Mucosa of stomach (tissue), 1 donor: Measurements from ENCODE around the gene TBC1D17.

Source experiments
- H3K27me3 ChIP-seq: one replicate; pipeline ENCODE4 v1.7.0; 2013; ENCODE audit warnings: mild to moderate bottlenecking, low read length; ENCODE audit not compliant: control insufficient read depth, insufficient read depth
- H3K36me3 ChIP-seq: one replicate; pipeline ENCODE4 v1.7.0; 2013; ENCODE audit warnings: low read length; ENCODE audit not compliant: control insufficient read depth, insufficient read depth
- H3K4me1 ChIP-seq: one replicate; pipeline ENCODE4 v1.7.0; 2013; ENCODE audit warnings: mild to moderate bottlenecking, low read length; ENCODE audit not compliant: control insufficient read depth, insufficient read depth
- H3K4me3 ChIP-seq: one replicate; pipeline ENCODE4 v1.7.0; 2013; ENCODE audit warnings: low read length
- H3K9ac ChIP-seq: one replicate; pipeline ENCODE4 v1.7.0; 2013; ENCODE audit warnings: mild to moderate bottlenecking, low read length, moderate library complexity
- H3K9me3 ChIP-seq: one replicate; pipeline ENCODE4 v1.7.0; 2013; ENCODE audit warnings: mild to moderate bottlenecking, low read length, moderate library complexity; ENCODE audit not compliant: control insufficient read depth
- donor health status: Pancreatic carcinoma.

TBC1D17 gene

GRCh38 chr19:49877020-49877878 lies at the start of gene TBC1D17, which contains the start of gene AKT1S1:
Gene TBC1D17 (plus strand): TSS chr19:49877702. CDS start chr19:49877724, 22 bp downstream.
Gene AKT1S1 (minus strand): TSS chr19:49877355. CDS start chr19:49873295, 4,060 bp downstream.
- no peaks in the 10 kb centered on the region for H3K9me3 ChIP-seq
- H3K9ac ChIP-seq, result peak within 1 kb of the TSS; percentile 91
- H3K4me3 ChIP-seq, result peak within 1 kb of the TSS; percentile 81
- H3K27me3 ChIP-seq, result no peaks in the 10 kb centered on the region
- H3K36me3 ChIP-seq, result peaks cover 20% of the 10 kb centered on the region
- peaks cover 16% of the 10 kb centered on the region for H3K4me1 ChIP-seq

GRCh38 chr19:49829200-49829599 lies 48.3 kb upstream of the TBC1D17 start:
- no peaks in the 10 kb centered on the region for H3K9me3 ChIP-seq
- peaks cover 6% of the 10 kb centered on the region for H3K36me3 ChIP-seq

GRCh38 chr19:49829721-49830120 lies 47.8 kb upstream of the TBC1D17 start:
- no peak overlapping the region for H3K4me3 ChIP-seq
- H3K36me3 ChIP-seq, result peaks cover 6% of the 10 kb centered on the region
- H3K27me3 ChIP-seq, result no peaks in the 10 kb centered on the region
- H3K9ac ChIP-seq, result no peak overlapping the region
- no peaks in the 10 kb centered on the region for H3K9me3 ChIP-seq
- H3K4me1 ChIP-seq, result no peaks in the 10 kb centered on the region

More at GRCh38 chr19:49829200-49829599, 48.3 kb upstream of the TBC1D17 start:
- Histone ChIP-seq H3K9ac (no peak overlapping the region), H3K4me3 (no peak overlapping the region), H3K4me1 (no peaks in the 10 kb centered on the region), H3K27me3 (no peaks in the 10 kb centered on the region)

DNA sequence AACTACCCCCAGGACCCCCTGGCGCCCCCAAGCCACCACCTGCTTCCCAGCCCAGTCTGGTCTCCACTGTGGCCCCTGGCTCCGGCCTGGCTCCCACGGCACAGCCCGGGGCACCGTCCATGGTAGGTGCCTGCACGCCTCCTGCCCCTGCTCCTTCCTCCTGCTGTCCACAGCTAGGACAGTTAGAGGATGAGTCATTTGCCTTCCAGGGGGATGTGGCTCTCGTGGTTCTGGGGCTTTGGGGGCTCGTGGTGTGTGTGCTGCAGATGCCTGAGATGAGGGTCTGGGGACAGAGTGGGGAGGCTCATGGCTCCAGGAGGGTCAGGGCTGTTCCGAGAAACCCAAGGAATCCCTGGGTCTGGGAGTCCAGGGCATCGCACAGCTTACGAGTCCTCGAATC lies 46.7 kb upstream of the TBC1D17 start:
- Histone ChIP-seq H3K9ac (no peak overlapping the region), H3K4me3 (no peak overlapping the region), H3K4me1 (no peaks in the 10 kb centered on the region), H3K27me3 (no peaks in the 10 kb centered on the region), H3K36me3 (peaks cover 6% of the 10 kb centered on the region), H3K9me3 (no peaks in the 10 kb centered on the region)

DNA sequence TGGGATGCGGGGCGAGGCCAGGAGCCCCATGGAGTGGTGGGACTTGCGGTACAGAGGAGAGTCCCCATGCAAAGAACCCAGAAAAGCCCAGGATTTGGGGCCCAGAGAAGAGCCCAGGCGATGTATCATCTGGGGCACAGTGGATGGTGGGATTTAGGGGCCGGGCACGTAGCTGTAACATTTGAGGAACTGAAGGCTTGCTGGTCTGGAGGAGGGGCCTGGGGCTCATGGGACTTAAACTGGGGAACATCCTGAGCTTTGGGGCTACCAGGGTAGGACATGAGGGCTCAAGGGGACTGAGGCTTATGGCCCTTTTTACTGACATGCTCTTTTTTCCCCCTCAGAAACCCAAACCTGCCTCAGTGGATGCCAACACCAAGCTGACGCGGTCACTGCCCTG lies 45.9 kb upstream of the TBC1D17 start:
- no peak overlapping the region for H3K4me3 ChIP-seq
- H3K9me3 ChIP-seq, result no peaks in the 10 kb centered on the region
- no peaks in the 10 kb centered on the region for H3K27me3 ChIP-seq
- peaks cover 6% of the 10 kb centered on the region for H3K36me3 ChIP-seq
- no peak overlapping the region for H3K9ac ChIP-seq
- H3K4me1 ChIP-seq, result no peaks in the 10 kb centered on the region

DNA sequence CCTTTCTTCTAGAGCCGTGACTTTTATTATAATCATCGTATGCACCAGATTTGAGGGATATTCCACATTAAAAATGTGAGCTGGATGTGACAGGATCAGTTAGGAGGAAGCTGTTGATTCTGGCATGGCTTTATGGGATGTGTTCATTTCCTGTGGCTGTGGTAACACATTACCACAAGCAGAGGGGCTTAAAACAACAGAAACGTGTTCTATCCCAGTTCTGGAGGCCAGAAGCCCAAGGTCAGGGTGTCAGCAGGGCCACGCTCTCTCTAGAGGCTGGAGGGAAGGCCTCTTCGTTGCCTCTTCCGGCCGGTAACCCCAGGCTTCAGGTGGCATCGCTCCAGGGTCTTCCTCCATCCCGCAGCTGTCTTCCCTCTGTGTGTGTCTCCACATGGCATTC lies 44.9 kb upstream of the TBC1D17 start:
- Histone ChIP-seq H3K36me3 (peaks cover 6% of the 10 kb centered on the region), H3K4me3 (no peak overlapping the region)

DNA sequence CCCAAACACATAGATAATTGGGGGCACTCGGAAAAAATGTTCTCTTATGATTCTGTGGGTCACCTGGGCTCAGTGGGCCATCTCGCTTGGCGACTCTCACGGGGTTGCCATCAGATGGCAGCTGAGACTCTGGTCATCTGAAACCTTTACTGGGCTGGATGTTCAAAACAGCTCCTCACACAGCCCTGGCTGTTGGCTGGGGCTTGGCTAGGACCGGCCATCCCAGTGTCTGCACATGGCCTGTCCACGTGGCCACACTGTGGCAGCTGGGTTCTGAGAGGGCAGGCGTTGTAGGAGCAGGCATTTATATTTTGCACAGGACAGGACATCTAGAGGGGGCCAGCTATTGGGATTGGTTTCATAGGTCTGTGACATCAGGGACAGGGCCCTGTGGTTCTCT lies 43.9 kb upstream of the TBC1D17 start:
- H3K4me3 ChIP-seq, result no peak overlapping the region
- no peak overlapping the region for H3K9ac ChIP-seq
- peaks cover 10% of the 10 kb centered on the region for H3K36me3 ChIP-seq

More for the DNA sequence above, 44.9 kb upstream of the TBC1D17 start:
- H3K27me3 ChIP-seq, result no peaks in the 10 kb centered on the region
- H3K9me3 ChIP-seq, result no peaks in the 10 kb centered on the region
- H3K4me1 ChIP-seq, result no peaks in the 10 kb centered on the region
- H3K9ac ChIP-seq, result no peak overlapping the region

DNA sequence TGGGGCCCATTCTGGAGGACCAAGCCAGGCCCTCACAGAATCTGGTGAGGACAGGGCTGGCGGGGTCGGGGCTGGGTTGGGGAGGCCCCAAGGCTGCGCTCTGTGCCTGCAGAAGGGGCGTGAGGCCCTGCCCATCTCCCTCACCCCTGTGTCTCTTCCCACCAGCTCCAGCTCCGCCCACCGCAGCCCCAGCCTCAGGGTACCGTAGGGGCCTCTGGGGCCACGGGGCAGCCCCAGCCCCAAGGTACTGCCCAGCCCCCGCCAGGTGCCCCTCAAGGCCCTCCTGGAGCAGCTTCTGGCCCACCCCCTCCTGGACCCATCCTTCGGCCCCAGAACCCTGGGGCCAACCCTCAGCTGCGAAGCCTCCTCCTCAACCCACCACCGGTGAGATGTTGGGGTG lies 41.9 kb upstream of the TBC1D17 start:
- no peak overlapping the region for H3K4me3 ChIP-seq
- peaks cover 13% of the 10 kb centered on the region for H3K36me3 ChIP-seq
- no peaks in the 10 kb centered on the region for H3K27me3 ChIP-seq
- H3K9me3 ChIP-seq, result no peaks in the 10 kb centered on the region
- H3K4me1 ChIP-seq, result no peaks in the 10 kb centered on the region
- H3K9ac ChIP-seq, result no peak overlapping the region

More for the DNA sequence above, 43.9 kb upstream of the TBC1D17 start:
- no peaks in the 10 kb centered on the region for H3K4me1 ChIP-seq
- H3K9me3 ChIP-seq, result no peaks in the 10 kb centered on the region
- no peaks in the 10 kb centered on the region for H3K27me3 ChIP-seq

DNA sequence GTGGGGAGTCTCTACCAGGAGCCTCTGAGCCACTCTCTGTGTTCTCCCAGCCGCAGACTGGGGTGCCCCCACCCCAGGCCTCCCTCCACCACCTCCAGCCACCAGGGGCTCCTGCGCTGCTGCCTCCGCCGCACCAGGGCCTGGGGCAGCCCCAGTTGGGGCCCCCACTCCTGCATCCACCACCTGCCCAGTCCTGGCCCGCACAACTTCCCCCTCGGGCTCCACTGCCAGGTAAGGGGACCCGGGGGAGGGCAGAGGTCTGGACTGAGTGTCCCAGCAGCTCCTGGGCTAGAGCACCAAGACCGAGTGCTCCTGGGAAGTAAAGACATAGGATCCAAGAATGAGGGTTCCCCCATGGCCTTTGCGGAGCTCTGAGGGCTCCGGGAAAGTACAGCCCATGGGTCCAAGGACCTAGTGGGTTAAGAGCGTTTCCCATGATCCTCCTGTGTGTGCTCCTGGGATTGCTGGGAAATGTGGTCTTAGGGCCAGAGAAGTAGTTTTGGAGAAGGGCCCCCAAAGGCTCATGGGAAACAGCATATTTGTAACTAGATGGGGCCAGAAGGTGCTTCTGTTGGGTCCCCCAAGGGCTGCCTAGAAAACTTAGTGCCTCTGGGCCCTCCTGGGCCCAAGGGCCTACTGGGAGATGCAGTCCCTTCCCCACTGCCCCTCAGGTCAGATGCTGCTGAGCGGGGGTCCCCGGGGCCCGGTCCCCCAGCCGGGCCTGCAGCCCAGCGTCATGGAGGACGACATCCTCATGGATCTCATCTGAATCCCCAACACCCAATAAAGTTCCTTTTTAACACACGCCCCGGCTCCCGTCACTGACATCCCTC lies 41.1 kb upstream of the TBC1D17 start:
- Histone ChIP-seq H3K9me3 (no peaks in the 10 kb centered on the region), H3K4me3 (no peak overlapping the region), H3K9ac (no peak overlapping the region), H3K4me1 (no peaks in the 10 kb centered on the region), H3K27me3 (no peaks in the 10 kb centered on the region), H3K36me3 (peaks cover 7% of the 10 kb centered on the region)

DNA sequence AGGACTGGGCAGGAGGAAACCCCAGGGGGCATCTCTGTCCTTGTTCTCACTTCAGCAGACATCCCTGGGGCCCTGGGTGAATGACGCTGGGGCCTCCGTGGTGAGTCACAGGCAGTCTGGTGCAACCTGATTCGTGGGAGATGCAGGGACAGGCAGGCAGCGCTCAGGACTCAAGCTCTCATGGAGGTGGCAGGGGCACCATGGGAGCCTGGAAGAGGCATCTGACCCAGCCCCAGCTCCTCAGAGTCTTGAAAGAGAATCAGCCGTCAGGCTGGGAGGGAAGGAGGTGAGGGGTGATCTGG lies 40.5 kb upstream of the TBC1D17 start:
- Histone ChIP-seq H3K4me3 (no peak overlapping the region), H3K36me3 (peaks cover 7% of the 10 kb centered on the region), H3K27me3 (no peaks in the 10 kb centered on the region)

DNA sequence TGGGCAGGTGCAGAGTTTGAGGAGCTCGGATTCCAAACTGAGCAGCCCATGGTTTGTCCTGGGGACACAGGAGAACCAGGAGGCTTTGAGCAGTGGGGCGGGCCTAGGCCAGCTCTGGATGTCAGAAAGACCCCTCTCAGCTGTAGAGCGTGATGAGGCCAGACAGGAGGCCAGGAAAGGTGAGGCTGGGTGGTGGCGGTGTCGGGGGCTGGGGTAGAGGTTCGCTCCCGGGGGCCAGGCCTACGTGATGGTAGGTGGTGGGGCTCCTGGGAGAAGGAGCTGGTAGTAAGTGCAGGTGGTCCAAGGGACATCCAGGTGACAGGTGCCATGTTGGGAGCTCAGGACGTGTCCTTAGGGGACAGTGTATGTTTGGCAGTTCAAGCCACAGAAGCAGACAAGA lies 40.1 kb upstream of the TBC1D17 start:
- Histone ChIP-seq H3K27me3 (no peaks in the 10 kb centered on the region), H3K4me3 (no peak overlapping the region), H3K9me3 (no peaks in the 10 kb centered on the region), H3K36me3 (peaks cover 7% of the 10 kb centered on the region), H3K9ac (no peak overlapping the region), H3K4me1 (no peaks in the 10 kb centered on the region)

More for the DNA sequence above, 40.5 kb upstream of the TBC1D17 start:
- H3K9ac ChIP-seq, result no peak overlapping the region
- H3K4me1 ChIP-seq, result no peaks in the 10 kb centered on the region
- H3K9me3 ChIP-seq, result no peaks in the 10 kb centered on the region
